HG03378 (cell line): Measurements from ENCODE around the gene TSC22D4.
"Not testable (repeated sequence)": the region's sequence is repeated elsewhere in the genome, so short reads cannot be mapped to it uniquely, and the experiment has no call there.

Experiments
- ATAC-seq: cut with Tn5 transposase; IDR thresholded peaks from one replicate; pipeline ENCODE4 v1.9.1; 2021; ENCODE audit warnings: mild to moderate bottlenecking, moderate library complexity; ENCODE audit not compliant: unreplicated experiment

Gene TSC22D4

GRCh38 chr7:100447363-100447762, 31.7 kb downstream of the TSC22D4 start:
- not testable (repeated sequence) for ATAC-seq

- ATAC-seq, result no peak
These were observed 33.0 kb downstream of the TSC22D4 start for GRCh38 chr7:100446040-100446439.

GRCh38 chr7:100444311-100445278, 34.4 kb downstream of the TSC22D4 start:
- no peak for ATAC-seq

- ATAC-seq, result no peak
These were observed 35.7 kb downstream of the TSC22D4 start for GRCh38 chr7:100443096-100443840.

GRCh38 chr7:100441641-100442535, 37.1 kb downstream of the TSC22D4 start:
- ATAC-seq, result no peak

GRCh38 chr7:100439244-100439643, 39.8 kb downstream of the TSC22D4 start:
- ATAC-seq, result not testable (repeated sequence)

- not testable (repeated sequence) for ATAC-seq
These were observed 40.3 kb downstream of the TSC22D4 start for GRCh38 chr7:100438731-100439130.

GRCh38 chr7:100438172-100438571, 40.8 kb downstream of the TSC22D4 start:
- ATAC-seq, result no peak

GRCh38 chr7:100437150-100438100, 41.6 kb downstream of the TSC22D4 start:
- no peak for ATAC-seq

- no peak for ATAC-seq
These were observed 43.4 kb downstream of the TSC22D4 start for GRCh38 chr7:100435401-100436304.

- no peak for ATAC-seq
These were observed 44.5 kb downstream of the TSC22D4 start for GRCh38 chr7:100434297-100435144.

GRCh38 chr7:100433592-100434296, 45.3 kb downstream of the TSC22D4 start:
- ATAC-seq, result no peak

- no peak for ATAC-seq
These were observed 45.8 kb downstream of the TSC22D4 start for GRCh38 chr7:100433276-100433591.

- ATAC-seq, result no peak
These were observed 46.3 kb downstream of the TSC22D4 start for GRCh38 chr7:100432621-100433275.

GRCh38 chr7:100432053-100432452, 47.0 kb downstream of the TSC22D4 start:
- ATAC-seq, result no peak

GRCh38 chr7:100431286-100431735, 47.7 kb downstream of the TSC22D4 start:
- no peak for ATAC-seq
